HL-60 (cell line): Measurements from ENCODE around the gene IL31RA.

Experiments
- DNase-seq, 2 experiments: peaks; one replicate each; pipeline ENCODE4 v3.0.0-alpha.2; 2010 to 2020; ENCODE audit warnings: low read depth in 1 of 2, low spot score in 1 of 2
- H3K27ac ChIP-seq: fragments of 250-450 bp; sonication (Bioruptor Pico); replicated peaks from 2 replicates; pipeline ENCODE4 v1.5.1; 2020; ENCODE audit warnings: mild to moderate bottlenecking, moderate library complexity
- H3K27me3 ChIP-seq: fragments of 250-450 bp; sonication (Bioruptor Pico); 2 replicates; pipeline ENCODE4 v1.5.1; 2021; ENCODE audit warnings: mild to moderate bottlenecking, moderate library complexity; ENCODE audit not compliant: insufficient read depth, poor library complexity, severe bottlenecking
- H3K4me3 ChIP-seq: replicated peaks from 2 replicates; pipeline ENCODE4 v1.5.1; 2011; ENCODE audit warnings: mild to moderate bottlenecking, control low read depth, low read length; ENCODE audit not compliant: insufficient read depth
- CTCF ChIP-seq: IDR thresholded peaks from one replicate; pipeline ENCODE4 v1.5.1; 2011; ENCODE audit warnings: low read length, control low read depth, inconsistent platforms; ENCODE audit not compliant: insufficient read depth
- GABPA ChIP-seq: IDR thresholded peaks from 2 replicates; pipeline ENCODE4 v1.6.1; 2012; ENCODE audit warnings: low read depth
- POLR2AphosphoS5 ChIP-seq: IDR thresholded peaks from 2 replicates; pipeline ENCODE4 v1.6.1; 2012; ENCODE audit warnings: low read depth
- SPI1 ChIP-seq: IDR thresholded peaks from 2 replicates; pipeline ENCODE4 v1.6.1; 2012; ENCODE audit warnings: low read depth, mild to moderate bottlenecking, borderline replicate concordance
- TF ChIP-seq, protein P1 (sequence below): IDR thresholded peaks from 2 replicates; pipeline ENCODE4 v1.6.1; 2012; ENCODE audit warnings: low read depth; ENCODE audit not compliant: insufficient replicate concordance

Gene IL31RA

DNA sequence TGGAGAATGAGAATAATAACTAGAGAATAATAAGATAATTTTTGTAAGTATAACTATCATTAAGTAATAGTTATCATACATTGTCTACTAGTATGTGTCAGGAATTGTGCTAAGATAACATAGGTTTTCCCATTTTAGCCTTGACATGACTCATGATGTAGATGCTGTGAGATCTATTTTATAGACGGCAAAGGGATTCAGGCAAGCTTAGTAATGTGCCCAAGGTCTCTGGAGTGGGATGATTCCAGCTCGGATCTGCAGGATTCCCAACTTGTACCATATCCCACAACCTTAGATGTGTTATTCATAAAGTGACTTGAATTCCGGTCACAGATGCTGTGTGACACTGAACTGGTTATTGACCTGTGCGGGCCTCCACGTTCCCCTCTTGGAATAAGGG lies 51.5 kb downstream of the IL31RA start:
- no peak overlapping the region for H3K4me3 ChIP-seq
- no peak for DNase-seq
- TF ChIP-seq SPI1 (no peak), CTCF (no peak), GABPA (no peak), POLR2AphosphoS5 (no peak)
- TF ChIP-seq, protein P1, sequence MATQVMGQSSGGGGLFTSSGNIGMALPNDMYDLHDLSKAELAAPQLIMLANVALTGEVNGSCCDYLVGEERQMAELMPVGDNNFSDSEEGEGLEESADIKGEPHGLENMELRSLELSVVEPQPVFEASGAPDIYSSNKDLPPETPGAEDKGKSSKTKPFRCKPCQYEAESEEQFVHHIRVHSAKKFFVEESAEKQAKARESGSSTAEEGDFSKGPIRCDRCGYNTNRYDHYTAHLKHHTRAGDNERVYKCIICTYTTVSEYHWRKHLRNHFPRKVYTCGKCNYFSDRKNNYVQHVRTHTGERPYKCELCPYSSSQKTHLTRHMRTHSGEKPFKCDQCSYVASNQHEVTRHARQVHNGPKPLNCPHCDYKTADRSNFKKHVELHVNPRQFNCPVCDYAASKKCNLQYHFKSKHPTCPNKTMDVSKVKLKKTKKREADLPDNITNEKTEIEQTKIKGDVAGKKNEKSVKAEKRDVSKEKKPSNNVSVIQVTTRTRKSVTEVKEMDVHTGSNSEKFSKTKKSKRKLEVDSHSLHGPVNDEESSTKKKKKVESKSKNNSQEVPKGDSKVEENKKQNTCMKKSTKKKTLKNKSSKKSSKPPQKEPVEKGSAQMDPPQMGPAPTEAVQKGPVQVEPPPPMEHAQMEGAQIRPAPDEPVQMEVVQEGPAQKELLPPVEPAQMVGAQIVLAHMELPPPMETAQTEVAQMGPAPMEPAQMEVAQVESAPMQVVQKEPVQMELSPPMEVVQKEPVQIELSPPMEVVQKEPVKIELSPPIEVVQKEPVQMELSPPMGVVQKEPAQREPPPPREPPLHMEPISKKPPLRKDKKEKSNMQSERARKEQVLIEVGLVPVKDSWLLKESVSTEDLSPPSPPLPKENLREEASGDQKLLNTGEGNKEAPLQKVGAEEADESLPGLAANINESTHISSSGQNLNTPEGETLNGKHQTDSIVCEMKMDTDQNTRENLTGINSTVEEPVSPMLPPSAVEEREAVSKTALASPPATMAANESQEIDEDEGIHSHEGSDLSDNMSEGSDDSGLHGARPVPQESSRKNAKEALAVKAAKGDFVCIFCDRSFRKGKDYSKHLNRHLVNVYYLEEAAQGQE = no peak
- no peak overlapping the region for H3K27ac ChIP-seq
- H3K27me3 ChIP-seq = no peaks in the 10 kb centered on the region

GRCh38 chr5:55903121-55903701 lies 52.1 kb downstream of the IL31RA start:
- peak in 1 of 2 experiments; percentile 10 for DNase-seq
- H3K27me3 ChIP-seq = no peaks in the 10 kb centered on the region
- no peak overlapping the region for H3K4me3 ChIP-seq
- H3K27ac ChIP-seq = no peak overlapping the region
- TF ChIP-seq CTCF (no peak), GABPA (no peak), SPI1 (no peak), POLR2AphosphoS5 (no peak)
- TF ChIP-seq, protein P1 = no peak

DNA sequence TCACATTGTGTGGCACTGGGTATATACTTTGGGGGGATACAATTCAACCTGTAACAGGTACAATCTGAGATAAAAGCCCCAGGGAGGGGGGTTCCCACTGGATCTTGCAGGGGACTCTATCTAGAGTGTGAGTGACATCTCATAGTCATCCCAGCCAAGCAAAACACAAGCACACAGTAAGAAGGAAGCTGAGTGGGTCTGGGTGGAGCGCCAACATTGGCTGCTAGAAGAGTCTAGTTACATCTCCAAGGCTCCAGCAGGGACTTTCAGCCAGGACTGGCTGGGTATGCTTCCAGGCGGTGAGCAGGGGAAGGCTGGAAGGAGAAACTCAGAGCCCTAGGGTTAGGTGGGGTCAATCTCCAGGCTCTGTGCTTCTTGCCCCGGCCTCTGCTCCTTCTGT lies 53.0 kb downstream of the IL31RA start:
- no peaks in the 10 kb centered on the region for H3K27me3 ChIP-seq
- no peak overlapping the region for H3K4me3 ChIP-seq
- no peak for DNase-seq
- TF ChIP-seq GABPA (no peak), POLR2AphosphoS5 (no peak), CTCF (no peak), SPI1 (no peak)
- TF ChIP-seq, protein P1 = no peak
- no peak overlapping the region for H3K27ac ChIP-seq
